NCI-H1417 (cell line): ENCODE data around the gene VASN.

ENCODE experiments used
- DNase-seq, 3 experiments: peaks; one replicate each; lab custom pipeline; 2025; lab: John Stamatoyannopoulos, UW

Gene VASN

GRCh38 chr16:4426021-4426684, 54.5 kb downstream of the VASN start:
- DNase-seq = no peak

GRCh38 chr16:4426722-4427372, 55.2 kb downstream of the VASN start:
- no peak for DNase-seq

GRCh38 chr16:4428500-4428899, 56.9 kb downstream of the VASN start:
- DNase-seq = no peak

- DNase-seq = no peak
These were observed 59.4 kb downstream of the VASN start for GRCh38 chr16:4431023-4431422.
